ENCODE results near the gene ACAN.
"Not testable (repeated sequence)": the region's sequence is repeated elsewhere in the genome, so short reads cannot be mapped to it uniquely, and the experiment has no call there.

The ACAN gene

DNA sequence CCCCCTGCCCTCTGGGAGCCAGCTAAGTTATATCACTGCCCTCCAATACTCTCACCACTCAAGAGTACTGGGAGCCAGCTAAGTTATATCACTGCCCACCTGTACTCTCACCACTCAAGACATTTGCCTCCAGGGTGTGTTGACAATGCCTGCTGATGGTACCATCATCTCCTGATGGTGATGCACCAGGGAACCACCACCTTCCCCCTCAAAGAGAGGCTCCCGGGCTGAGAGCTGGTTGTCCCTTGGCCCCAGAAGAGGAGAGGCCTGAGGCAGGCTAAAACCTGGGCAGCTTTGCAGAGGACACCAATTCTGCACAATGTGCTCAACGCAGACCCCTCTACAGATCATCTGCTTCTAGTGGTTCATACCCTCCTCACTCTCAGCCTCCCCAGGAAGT, 99.6 kb downstream of the ACAN start:
- ATAC-seq (no peak), DNase-seq (no peak)

DNA sequence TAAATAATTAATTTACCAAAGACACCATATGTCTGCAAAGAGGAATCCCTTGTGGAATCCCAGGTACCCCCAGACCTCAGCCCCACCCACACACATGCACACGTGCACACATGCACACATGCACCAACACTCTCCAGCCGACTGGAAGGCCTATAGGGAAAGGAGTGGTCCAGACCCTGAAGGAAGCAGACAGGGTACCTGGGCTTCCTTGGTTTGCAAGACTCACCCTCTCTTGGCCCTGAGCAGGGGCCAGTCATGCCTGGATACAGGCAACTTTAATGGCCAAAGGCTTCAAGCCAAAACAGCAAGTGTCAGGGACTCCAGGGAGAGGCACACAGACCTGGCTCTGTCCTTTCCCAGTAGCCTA, 101.0 kb downstream of the ACAN start:
- ATAC-seq (no peak), DNase-seq (no peak)

DNA sequence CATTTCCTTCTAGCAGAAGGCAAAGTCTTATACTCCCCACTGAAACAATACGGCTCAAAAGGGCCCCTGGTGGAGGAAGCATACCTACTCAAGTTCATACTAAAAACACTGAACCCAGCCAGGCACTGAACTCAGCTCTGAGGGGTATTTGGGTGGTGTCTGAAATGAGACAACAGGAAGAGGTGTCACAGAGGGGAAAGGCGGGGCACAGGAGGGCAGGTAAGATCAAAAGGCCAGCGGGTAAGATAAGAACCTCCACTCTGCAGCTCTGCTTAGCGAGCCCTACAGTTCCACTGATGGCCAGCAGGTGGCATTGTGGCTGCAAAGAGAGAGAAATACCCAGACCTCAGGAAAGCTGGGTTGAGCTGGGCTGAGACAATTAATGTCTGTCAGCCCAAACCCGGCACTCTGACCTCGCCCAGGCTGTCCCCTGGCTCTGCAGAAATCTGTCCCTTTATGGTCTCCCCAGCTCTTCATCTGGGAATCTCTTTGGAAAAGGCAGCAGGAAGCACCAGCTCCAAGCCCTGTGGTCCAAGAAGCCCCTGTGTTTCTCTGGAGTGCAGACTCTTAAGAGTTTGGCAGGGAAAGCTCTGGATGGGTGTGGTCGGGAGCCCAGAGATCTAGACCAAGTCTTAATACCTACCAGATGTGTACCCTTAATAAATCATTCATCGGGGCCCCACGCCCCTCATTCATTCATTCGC, 101.5 kb downstream of the ACAN start:
- ATAC-seq (peak; percentile 87), DNase-seq (peak; percentile 90)

DNA sequence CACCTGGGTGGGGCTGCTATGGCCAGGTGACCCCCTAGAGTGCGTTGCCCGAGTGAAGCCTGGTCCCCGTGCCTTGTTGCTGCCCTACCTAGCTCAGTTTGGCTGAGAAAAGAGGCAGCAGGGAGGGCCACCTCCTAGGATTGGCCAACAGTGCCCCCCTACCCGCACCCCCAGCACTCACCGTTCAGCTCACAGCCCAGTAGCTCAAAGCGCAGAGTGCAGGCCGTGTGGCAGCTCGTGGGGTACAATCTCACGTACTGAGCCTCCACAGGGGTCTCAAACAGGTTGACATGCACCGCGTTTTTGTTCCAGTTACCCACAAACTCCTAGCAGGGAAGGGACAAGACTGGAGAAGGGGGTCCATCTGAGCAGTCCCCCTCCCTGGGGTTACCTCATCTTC, 102.3 kb downstream of the ACAN start:
- no peak for ATAC-seq
- DNase-seq = no peak

DNA sequence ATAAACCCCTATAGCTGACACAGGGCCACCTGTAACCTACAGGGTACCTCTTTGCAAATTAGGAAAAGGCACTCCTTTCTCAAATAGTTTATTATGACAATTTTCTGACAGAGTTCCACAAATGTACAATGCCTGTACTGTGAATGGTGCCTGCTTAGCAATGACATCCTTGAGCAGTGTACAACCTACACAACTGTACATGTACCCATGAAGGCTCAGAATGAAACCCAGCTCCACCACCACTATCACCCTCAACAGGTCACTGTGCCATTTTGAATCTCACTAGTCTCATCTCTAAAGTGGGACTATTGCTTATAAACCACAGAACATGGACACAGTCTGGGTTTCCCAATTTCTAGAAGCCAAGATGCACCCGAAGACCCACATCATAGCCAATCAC, 102.9 kb downstream of the ACAN start:
- ATAC-seq (no peak), DNase-seq (no peak)

DNA sequence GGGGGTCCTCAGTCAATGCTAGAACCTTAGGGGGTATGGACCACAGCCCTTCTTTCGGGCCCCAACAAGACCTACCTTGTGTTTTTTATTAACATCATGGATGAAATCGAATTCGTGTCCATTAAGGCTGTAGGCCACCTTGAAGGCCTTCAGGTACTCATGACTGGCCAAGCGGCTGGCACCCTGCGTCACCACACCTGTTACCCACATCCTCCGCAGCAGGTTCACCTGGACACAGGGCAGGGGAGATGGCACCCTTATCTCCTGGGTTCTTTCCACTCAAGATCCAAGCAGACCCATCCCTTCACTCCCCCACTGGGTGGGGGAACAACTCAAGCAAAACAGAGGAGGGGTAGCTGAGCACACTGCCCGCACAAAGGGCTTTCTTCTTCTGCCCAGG, 103.3 kb downstream of the ACAN start:
- ATAC-seq (no peak), DNase-seq (no peak)

DNA sequence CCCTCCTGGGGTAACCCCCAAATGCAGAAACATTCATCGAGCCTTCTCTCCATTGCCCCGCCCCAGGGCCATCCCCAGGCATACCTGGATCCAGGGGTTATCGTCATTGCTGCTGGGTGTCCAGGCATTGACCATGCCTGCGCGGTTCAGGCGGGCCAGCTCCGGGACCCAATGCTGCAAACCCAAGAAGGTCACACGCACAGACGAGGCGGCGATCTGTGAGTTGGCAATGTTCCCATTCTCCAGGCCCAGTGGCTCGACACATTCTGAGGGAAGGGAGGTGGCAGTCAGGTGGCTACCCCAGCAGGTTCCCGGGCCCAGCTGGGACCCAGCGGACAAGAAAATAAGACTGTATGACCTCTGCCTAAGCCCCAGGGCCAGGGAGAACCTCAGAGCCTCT, 103.9 kb downstream of the ACAN start:
- ATAC-seq = no peak
- DNase-seq = no peak

DNA sequence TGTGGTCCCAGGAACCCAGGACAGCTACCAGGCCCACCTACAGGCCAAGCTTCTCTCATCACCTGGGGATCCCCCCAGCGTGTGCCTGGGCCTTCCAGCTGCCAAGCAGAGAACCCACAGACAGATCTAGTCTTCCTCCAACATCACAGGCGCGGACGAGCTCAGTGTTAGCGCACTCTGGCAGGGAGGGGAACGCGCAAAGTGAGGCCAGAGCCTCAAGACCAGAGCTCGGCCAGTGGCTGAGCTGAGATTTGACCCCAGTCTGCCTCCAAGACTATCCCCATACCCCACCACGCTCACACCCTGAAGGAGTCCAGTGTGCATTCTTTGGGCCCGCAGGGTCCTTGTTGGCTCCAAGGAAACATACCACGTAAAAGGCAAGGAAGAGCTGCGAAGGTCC, 104.9 kb downstream of the ACAN start:
- ATAC-seq = no peak
- DNase-seq = no peak

DNA sequence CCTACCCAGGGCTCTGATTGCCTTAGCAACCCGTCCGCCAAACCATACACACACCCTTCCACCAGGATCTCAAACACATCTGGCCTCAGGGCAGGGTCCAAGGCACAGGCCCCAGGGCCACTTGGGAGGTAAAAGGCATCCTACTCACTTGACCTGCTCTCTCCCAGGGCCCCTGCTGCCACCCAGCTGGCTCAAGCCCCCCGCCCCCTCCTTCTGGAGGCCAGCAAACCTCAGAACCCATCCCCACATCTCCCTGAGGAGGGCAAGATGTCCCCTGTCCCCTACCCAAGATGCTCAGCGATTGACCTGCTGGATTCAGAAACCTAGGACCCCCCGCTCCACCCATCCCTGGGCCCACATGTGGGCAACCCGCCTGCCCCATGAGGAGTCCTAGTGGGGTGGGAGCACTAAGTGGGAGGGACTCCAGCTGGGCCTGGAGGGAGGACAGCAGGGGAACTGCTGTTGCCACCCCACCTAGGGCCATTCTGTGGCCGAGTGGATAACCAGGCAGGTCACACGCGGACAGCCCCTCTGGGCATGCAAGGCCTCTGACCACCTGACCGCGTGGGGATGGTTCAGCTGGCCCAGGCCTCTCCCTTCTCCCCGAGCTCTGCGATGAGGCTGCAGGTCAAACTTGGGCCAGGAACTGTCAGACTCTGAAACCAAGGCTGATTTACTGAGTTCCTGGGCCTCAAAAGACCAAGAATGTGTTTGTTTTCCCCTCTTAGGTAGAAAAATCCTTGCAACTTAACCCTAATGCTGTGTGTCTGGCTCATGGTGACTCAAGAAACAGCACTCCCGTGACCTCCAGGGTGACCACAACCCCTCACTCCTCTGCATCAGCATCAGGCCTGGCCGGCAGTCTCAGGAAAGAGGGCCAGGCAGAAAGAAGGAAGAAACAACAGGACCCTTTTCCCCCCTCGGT, 105.7 kb downstream of the ACAN start:
- no peak for DNase-seq
- no peak for ATAC-seq

DNA sequence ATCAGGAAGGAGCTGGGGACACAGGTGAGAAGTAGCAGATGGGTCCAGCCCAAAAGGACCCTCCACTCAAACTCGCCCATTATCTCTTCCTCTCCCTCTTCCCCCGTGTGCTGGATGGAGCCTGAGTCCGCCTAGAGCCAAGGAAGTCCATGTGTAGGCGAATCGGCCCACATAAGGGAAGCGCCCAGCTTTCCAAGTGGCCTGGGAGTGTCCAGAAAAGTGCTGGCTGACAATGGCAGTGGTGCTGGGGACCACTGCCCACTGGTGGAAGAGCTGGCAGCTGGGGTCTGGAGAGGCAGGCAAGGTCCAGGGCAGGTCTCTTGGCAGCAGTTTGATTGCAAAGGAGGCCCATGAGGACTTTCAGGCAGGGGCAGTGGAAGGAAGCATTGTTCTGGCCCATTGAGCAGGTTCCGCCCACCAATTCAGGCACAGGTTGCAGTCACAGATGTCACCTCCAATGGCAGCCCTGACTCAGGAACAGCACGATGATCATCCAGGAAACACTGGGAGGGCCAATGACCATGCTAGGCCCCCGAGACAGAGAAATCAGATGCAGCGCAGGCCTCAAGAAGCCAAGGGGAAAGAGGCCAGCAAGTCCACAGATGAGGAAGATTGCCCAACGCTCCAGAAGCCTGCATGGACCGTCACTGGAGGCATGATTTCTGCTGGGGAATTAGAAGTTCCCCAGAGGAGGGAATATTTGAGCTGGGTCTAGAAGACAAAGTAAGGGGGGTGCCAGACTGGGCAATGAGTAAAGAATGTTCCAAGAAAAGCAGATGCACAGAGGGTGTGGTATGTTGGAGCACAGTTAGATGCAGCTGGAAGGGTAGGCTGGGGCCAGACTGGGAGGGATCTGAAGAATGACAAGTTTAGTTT, 107.0 kb downstream of the ACAN start:
- no peak for DNase-seq
- ATAC-seq = no peak

DNA sequence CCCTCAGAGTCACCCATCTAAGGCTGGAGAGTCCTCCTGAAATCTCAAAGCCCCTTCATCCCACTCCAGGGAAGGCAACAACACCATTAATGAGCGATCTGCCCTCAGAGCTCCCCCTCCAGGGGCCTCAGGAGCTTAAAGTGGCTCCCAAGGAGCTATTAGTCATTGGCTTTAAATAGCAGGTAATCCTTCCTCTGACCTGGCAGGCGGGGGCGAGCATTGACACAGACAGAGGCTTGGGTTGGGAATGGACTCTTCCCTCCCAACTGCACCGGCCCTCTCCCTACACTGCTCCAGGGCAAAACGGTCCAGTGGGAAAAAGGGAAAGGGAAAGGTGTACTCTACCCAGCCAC, 108.5 kb downstream of the ACAN start:
- DNase-seq (no peak), ATAC-seq (no peak)

DNA sequence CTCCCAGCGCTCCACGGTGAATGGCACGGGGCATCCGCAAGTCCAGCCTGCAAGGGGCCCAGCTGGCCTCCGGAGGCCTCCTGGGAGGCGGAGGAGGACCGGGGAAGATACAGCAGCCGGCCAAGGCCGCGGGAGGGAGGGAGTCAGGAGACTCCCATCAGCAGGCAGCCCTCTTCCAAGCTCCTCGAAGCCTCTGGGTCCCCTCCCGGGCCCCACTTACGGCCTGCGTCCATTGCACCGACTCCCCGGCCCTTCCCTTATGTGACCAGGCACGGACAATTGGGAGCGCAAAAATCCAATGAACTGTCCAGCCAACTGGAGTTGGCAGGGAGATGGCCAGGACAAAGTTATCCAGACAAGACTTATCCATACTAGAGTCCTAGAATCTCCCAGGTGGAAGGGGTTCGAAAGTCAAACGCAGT, 109.3 kb downstream of the ACAN start:
- ATAC-seq (no peak), DNase-seq (no peak)

DNA sequence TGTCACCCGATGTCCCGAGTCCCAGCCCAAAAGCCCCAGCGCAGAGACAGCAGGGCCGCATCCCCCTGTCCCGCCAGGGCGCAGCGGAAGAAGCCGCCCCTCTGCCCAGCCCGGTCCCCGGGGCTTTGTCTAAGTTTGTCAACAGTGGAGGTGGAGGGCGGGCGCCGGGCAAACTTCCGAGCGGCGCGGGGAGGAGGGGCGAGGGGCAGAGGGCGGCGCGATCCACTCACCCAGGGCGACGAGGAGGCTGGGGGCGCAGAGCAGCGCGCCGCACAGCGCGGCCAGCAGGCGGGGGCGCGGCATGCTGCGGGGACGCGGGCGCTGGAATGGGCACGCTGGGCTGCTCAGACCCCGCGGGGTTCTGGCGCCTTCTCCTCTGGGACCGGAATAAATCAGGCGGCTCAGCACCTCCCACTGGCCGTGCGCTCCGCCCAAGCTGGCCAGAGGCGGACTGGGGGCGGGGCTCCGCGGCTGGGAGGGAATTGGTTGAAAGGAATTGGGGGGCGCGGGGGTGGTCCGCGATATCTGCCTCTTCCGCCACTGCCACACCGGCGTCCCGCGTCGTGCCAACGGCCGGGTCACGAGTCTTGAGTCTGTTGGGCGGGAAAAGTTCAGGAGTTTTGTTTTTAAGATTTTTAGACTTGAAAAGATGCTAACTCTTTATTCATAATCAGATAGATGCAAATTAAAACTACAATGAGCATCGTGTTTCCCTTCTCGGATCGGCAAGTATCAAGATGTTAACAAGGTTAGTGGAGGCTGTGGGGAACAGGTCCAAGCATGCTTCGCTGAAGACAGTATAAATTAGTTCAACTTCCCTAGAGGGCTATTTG, 110.0 kb downstream of the ACAN start, which contains the start of gene MFGE8:
MFGE8 (minus strand) TSS at position 363 of the 833 bp plus-strand sequence; CDS start at position 303, 60 bp downstream.
- ATAC-seq = peak; percentile 87
- DNase-seq = peak; percentile 86

DNA sequence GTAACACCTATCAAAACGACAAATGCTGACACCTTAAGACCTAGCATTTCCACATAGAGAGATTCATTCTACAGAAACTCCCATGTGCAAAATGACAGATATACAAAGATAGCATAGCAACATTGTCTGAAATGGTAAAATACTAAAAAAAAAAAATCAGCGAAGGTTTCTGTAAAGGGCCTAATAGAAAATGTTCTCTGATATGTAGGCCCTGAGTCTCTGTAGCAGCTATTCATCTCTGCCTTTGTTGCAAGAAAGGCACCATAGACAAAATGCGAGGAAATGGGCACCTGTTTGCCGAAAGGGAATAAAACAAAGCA, 110.6 kb downstream of the ACAN start:
- ATAC-seq (no peak), DNase-seq (no peak)

DNA sequence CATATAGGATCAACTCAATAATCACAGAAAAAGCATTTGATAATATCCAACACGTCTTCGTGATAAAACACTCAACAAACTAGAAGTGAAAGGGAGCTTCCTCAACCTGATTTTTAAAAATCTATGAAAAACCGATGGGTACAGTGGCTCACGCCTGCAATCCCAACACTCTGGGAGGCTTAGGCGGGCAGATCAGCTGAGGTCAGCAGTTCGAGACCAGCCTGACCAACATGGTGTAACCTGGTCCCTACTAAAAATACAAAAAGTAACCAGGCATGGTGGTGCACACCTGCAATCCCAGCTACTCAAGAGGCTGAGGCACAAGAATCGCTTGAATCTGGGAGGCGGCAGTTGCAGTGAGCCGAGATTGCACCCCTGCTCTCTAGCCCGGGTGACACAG, 112.1 kb downstream of the ACAN start:
- ATAC-seq (no peak), DNase-seq (no peak)

DNA sequence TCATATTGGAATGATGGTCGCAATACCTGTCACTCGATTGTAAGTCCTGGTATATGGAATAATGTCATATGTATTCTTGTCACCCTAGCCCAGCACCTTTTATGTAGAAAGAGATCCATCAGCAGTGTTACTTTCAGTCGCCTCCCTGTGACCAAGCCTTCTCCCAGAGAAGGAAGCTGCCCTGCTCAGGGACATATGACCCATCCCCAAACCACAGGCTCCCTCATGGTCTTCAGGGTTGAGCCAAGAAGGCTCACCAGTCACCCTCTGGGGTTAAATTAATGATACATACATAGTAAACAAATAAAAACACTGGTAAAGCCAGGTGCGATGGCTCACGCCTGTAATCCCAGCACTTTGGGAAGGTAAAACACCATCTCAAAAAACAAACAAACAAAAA, 114.5 kb downstream of the ACAN start:
- ATAC-seq = no peak
- no peak for DNase-seq

DNA sequence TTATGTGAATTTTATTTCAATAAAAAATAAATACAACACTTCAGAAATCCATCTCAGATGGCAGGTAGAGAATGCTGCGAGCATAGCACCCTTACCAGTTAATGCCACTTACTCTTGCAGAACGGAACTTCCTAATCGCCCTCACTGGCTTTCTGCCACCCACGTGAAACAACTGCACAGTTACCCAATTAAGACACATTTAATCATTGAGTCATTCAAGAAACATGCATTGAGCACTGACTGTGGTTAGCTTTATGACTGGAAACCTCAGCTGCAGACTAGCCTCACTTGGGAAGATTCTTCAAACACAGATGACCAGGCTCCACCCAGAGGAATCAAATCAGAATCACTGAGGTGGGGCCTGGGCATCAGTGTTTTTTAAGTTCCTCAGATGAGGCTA, 115.5 kb downstream of the ACAN start:
- peak; percentile 96 for ATAC-seq
- peak; percentile 47 for DNase-seq

DNA sequence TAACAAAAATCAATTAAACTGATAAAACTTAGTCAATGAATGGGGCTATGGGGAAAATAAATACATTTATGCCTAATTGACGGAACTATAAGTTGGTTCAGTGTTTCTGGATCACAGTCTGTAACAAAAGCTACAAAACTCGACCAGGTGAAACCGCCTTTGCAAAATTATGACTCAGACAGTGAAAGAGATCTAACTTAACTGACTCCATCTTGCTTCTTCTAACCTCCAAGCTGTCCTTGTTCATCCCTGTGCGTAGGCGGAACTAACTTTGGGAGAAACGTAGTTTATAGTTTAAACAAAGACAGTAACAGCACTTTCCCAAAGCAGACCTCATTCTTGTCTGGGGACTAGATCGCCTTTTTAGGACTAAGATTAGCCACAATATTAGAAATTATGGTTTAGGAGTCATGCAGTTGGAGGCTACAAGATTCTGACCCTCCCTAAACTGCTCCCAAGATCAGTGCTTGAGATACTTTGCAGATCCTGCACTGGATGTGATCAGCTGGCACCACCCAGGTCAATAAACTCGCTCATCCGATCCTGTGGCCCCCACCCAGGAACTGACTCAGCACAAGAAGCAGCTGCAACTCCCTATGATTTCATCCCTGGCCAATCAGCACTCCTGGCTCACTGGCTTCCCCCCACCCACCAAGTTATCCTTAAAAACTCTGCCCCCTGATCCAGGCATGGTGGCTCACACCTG, 117.1 kb downstream of the ACAN start:
- ATAC-seq = no peak

DNA sequence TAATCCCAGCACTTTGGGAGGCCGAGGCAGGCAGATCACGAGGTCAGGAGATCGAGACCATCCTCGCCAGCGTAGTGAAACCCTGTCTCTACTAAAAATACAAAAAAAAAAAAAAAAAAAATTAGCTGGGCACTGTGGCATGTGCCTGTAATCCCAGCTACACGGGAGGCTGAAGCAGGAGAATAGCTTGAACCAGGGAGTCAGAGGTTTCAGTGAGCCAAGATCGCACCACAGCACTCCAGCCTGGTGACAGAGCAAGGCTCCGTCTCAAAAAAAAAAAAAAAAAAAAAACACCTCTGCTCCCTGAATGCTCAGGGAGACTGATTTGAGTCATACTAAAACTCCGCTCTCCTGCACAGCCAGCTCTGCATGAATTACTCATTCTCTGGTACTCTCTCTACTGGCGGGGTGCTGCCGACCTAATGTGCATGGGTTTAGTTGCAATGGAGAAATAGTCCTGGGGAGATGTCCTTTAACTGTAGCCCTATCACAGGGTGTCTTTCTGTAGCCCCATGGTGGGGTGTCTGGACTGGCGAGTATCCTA, 117.7 kb downstream of the ACAN start:
- not testable (repeated sequence) for DNase-seq
- ATAC-seq = peak; percentile 73

More for the DNA sequence above, 117.1 kb downstream of the ACAN start:
- no peak for DNase-seq
